Activated gamma-delta T cell treated with Interleukin-2 at 50 U/mL for 16 hours (primary cell): Measurements from ENCODE around the gene DPYSL4.
A peak's percentile ranks its signal among the peaks of the same experiment; 100 is the strongest.
"Not testable (repeated sequence)": the region's sequence is repeated elsewhere in the genome, so short reads cannot be mapped to it uniquely, and the experiment has no call there.

Experiments used
- DNase-seq: peaks from one replicate; pipeline ENCODE4 v3.0.0-alpha.2; 2020

DPYSL4 gene

GRCh38 chr10:132209130-132209529 lies 22.4 kb downstream of the DPYSL4 start:
- no peak for DNase-seq

- DNase-seq, result no peak
These were observed 23.3 kb downstream of the DPYSL4 start for GRCh38 chr10:132209978-132210530.

GRCh38 chr10:132210766-132211165 lies 24.0 kb downstream of the DPYSL4 start:
- no peak for DNase-seq

- no peak for DNase-seq
These were observed 24.5 kb downstream of the DPYSL4 start for GRCh38 chr10:132211246-132211645.

GRCh38 chr10:132212816-132213215 lies 26.1 kb downstream of the DPYSL4 start:
- no peak for DNase-seq

GRCh38 chr10:132213917-132214316 lies 27.2 kb downstream of the DPYSL4 start:
- DNase-seq, result no peak

- not testable (repeated sequence) for DNase-seq
These were observed 29.7 kb downstream of the DPYSL4 start for GRCh38 chr10:132216441-132216840.

GRCh38 chr10:132219486-132219885 lies 32.7 kb downstream of the DPYSL4 start:
- DNase-seq, result no peak

GRCh38 chr10:132220061-132220460 lies 33.3 kb downstream of the DPYSL4 start:
- DNase-seq, result no peak

GRCh38 chr10:132220996-132221395 lies 34.2 kb downstream of the DPYSL4 start:
- DNase-seq, result not testable (repeated sequence)

- no peak for DNase-seq
These were observed 36.0 kb downstream of the DPYSL4 start for GRCh38 chr10:132222726-132223125.

- peak; percentile 36 for DNase-seq
These were observed 36.4 kb downstream of the DPYSL4 start for GRCh38 chr10:132223156-132223590.

- DNase-seq, result no peak
These were observed 37.0 kb downstream of the DPYSL4 start for GRCh38 chr10:132223611-132224342.

GRCh38 chr10:132224343-132225072 lies 37.8 kb downstream of the DPYSL4 start:
- no peak for DNase-seq

GRCh38 chr10:132225073-132225848 lies 38.5 kb downstream of the DPYSL4 start:
- DNase-seq, result no peak

GRCh38 chr10:132225849-132226205 lies 39.1 kb downstream of the DPYSL4 start:
- no peak for DNase-seq

- DNase-seq, result no peak
These were observed 40.0 kb downstream of the DPYSL4 start for GRCh38 chr10:132226586-132227405.

GRCh38 chr10:132227851-132228390 lies 41.2 kb downstream of the DPYSL4 start:
- no peak for DNase-seq

GRCh38 chr10:132228616-132229015 lies 41.9 kb downstream of the DPYSL4 start:
- no peak for DNase-seq

GRCh38 chr10:132229096-132229495 lies 42.3 kb downstream of the DPYSL4 start:
- no peak for DNase-seq

GRCh38 chr10:132229834-132230556 lies 43.2 kb downstream of the DPYSL4 start:
- peak; percentile 14 for DNase-seq
